C4-2B (cell line): ENCODE results near the gene LTN1.

Experiments
- CTCF ChIP-seq: fragments of 450-650 bp; conservative IDR thresholded peaks from 2 replicates; pipeline ENCODE4 v1.5.1; 2017; ENCODE audit warnings: mild to moderate bottlenecking
- ZFX ChIP-seq: fragments of 450-650 bp; IDR thresholded peaks from 2 replicates; pipeline ENCODE4 v1.6.1; 2017

GRCh38 chr21:28949318-28949717 lies 43.4 kb downstream of the LTN1 start:
- no peak for TF ChIP-seq CTCF
- no peak for TF ChIP-seq ZFX
